ENCODE measurements around the gene EMC10. TPM values are rescaled to one million over a fixed set of nuclear protein-coding genes. Genes with fewer than 3 reads are reported as not detected.

Gene EMC10
- total RNA-seq, 2 donors from 2014 or later = 135 to 286 TPM

- Histone ChIP-seq H3K4me3 (no peak overlapping the region), H3K9me3 (no peaks in the 10 kb centered on the region), H3K36me3 (no peaks in the 10 kb centered on the region), H3K27ac (no peak overlapping the region), H3K4me1 (replicated peaks) (no peaks in the 10 kb centered on the region), H3K27me3 (replicated peaks; ENCODE audit: insufficient read depth) (peaks cover 8% of the 10 kb centered on the region)
- DNase-seq (ENCODE audit: low spot score) = no peak
- WGBS = 75% methylated on average over 7 of the region's 7 CpGs
- intact Hi-C loops (cut with DNase I) = no loop called here
- TF ChIP-seq POLR2A (IDR thresholded peaks at IDR 0.05) (no peak), CTCF (IDR thresholded peaks at IDR 0.05) (no peak), POLR2AphosphoS5 (IDR thresholded peaks at IDR 0.05) (no peak)
Observed at GRCh38 chr19:50462970-50463369, 13.3 kb upstream of the EMC10 start.

DNA sequence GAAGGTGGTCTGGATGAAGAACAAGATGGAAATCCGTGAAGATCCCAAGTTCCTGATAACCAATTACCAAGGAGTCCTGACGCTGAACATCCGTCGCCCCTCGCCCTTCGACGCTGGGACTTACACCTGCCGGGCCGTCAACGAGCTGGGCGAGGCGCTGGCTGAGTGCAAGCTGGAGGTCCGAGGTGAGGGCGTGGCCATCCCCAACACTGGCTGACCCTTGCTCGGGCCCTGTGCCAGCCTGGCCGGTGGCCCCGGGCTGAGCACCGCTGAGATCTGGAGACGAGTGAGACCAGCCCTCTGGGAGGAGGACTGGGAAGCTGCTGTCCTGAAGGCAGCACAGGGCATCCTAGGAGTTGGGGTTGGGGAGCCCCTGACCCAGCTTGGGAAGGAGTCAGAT, 12.0 kb upstream of the EMC10 start:
- H3K4me3 ChIP-seq = no peak overlapping the region
- intact Hi-C loops (cut with DNase I) = no loop called here
- H3K9me3 ChIP-seq = no peaks in the 10 kb centered on the region
- no peaks in the 10 kb centered on the region for H3K36me3 ChIP-seq
- H3K27me3 ChIP-seq (replicated peaks; ENCODE audit: insufficient read depth) = peaks cover 2% of the 10 kb centered on the region
- WGBS = 73% methylated on average over 14 of the region's 19 CpGs
- no peak for DNase-seq (ENCODE audit: low spot score)
- no peaks in the 10 kb centered on the region for H3K4me1 ChIP-seq (replicated peaks)
- TF ChIP-seq POLR2AphosphoS5 (IDR thresholded peaks at IDR 0.05) (no peak), POLR2A (IDR thresholded peaks at IDR 0.05) (no peak), CTCF (IDR thresholded peaks at IDR 0.05) (no peak)
- H3K27ac ChIP-seq = no peak overlapping the region

- DNase-seq (ENCODE audit: low spot score) = no peak
- no peaks in the 10 kb centered on the region for H3K4me1 ChIP-seq (replicated peaks)
- intact Hi-C loops (cut with DNase I) = no loop called here
- H3K27me3 ChIP-seq (replicated peaks; ENCODE audit: insufficient read depth) = no peaks in the 10 kb centered on the region
- H3K9me3 ChIP-seq = no peaks in the 10 kb centered on the region
- H3K4me3 ChIP-seq = no peak overlapping the region
- TF ChIP-seq POLR2A (IDR thresholded peaks at IDR 0.05) (no peak), POLR2AphosphoS5 (IDR thresholded peaks at IDR 0.05) (no peak), CTCF (IDR thresholded peaks at IDR 0.05) (no peak)
- WGBS = 93% methylated on average over 13 of the region's 13 CpGs
- H3K27ac ChIP-seq = no peak overlapping the region
- H3K36me3 ChIP-seq = no peaks in the 10 kb centered on the region
Observed at GRCh38 chr19:50465000-50465399, 11.3 kb upstream of the EMC10 start.

DNA sequence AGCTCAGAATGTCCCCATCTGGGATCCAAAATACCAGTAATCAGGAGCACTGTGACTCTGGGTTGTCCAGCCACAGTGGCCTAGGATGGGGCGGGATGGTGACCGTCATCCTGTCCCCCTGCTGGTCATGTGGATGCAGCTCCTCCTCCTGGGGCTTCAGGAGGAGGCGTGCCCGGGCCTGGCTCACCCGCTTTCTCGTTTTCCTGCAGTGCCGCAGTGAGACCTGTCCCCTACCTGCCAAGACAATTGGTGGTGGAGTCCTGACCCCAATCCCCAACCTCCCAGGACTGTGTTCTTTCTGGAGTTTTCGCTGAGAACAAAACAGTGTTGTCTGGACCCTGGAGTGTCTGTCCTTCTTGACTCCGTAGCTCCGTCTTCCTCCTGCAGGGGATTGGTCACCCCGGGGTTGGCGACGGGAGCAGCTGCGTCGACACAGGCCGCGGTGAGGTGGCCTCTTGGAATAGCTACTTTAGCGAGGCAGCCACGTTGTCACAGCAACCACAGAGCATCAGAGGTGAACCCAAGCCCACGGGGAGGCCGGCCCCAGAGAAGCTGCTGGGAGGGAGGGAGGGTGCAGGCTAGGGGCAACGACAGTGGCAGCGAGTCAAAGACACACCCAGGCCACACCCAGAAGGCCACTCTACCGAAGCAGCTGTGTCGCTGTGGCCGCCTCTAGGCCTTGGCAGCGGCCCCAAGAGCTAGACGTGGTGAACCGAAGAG, 10.2 kb upstream of the EMC10 start:
- intact Hi-C loops (cut with DNase I) = no loop called here
- Histone ChIP-seq H3K27ac (no peak overlapping the region), H3K27me3 (replicated peaks; ENCODE audit: insufficient read depth) (no peaks in the 10 kb centered on the region), H3K4me1 (replicated peaks) (no peaks in the 10 kb centered on the region), H3K4me3 (no peak overlapping the region), H3K36me3 (no peaks in the 10 kb centered on the region), H3K9me3 (no peaks in the 10 kb centered on the region)
- no peak for TF ChIP-seq CTCF (IDR thresholded peaks at IDR 0.05)
- no peak for TF ChIP-seq POLR2AphosphoS5 (IDR thresholded peaks at IDR 0.05)
- no peak for TF ChIP-seq POLR2A (IDR thresholded peaks at IDR 0.05)
- DNase-seq (ENCODE audit: low spot score) = no peak
- WGBS = 40% methylated on average over 29 of the region's 29 CpGs

DNA sequence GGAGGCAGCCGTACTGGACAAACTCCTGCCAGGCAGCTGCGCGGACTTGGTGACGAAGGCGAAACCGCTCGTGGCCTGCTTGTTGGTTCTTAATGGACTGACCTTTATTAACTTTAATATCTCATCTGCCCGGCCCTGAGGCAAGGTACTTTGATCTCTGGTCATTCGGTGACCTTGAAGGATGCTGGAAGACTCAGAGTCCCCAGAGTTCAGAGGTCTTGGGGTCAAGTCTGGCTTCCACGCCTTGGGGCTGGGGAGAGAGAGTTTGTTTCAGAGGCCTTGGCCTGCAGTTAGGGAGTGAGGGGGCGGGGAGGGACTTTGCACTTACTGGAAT, 9.6 kb upstream of the EMC10 start:
- Histone ChIP-seq H3K27ac (no peak overlapping the region), H3K36me3 (no peaks in the 10 kb centered on the region), H3K9me3 (no peaks in the 10 kb centered on the region), H3K4me3 (no peak overlapping the region), H3K4me1 (replicated peaks) (no peaks in the 10 kb centered on the region), H3K27me3 (replicated peaks; ENCODE audit: insufficient read depth) (no peaks in the 10 kb centered on the region)
- DNase-seq (ENCODE audit: low spot score) = no peak
- intact Hi-C loops (cut with DNase I) = no loop called here
- 82% methylated on average over 11 of the region's 11 CpGs for WGBS
- TF ChIP-seq CTCF (IDR thresholded peaks at IDR 0.05) (no peak), POLR2A (IDR thresholded peaks at IDR 0.05) (no peak), POLR2AphosphoS5 (IDR thresholded peaks at IDR 0.05) (no peak)

All from prostate gland (tissue), 2 donors.